Upper lobe of left lung (tissue), 6 donors: ENCODE data around the gene ILF3. TPM values are rescaled to one million over a fixed set of nuclear protein-coding genes. Genes with fewer than 3 reads are reported as not detected.
"Not testable (repeated sequence)": the region's sequence is repeated elsewhere in the genome, so short reads cannot be mapped to it uniquely, and the experiment has no call there.

Experiments
- ATAC-seq, 2 donors: fragments of 200-7000 bp; cut with Tn5 transposase; one replicate each; pipeline ENCODE4 v1.9.1; 2022; ENCODE audit warnings: mild to moderate bottlenecking in 2 of 2, moderate library complexity in 2 of 2; ENCODE audit not compliant: low FRiP score in 2 of 2
- DNase-seq, 2 donors: peaks; one replicate each; pipeline ENCODE4 v3.0.0-alpha.2; 2019 to 2020
- H3K27ac ChIP-seq, 4 donors: fragments of 200-600 bp; sonication (generic); one replicate each; pipeline ENCODE4 v1.5.1; 2016 to 2019
- H3K27me3 ChIP-seq, 4 donors: fragments of 200-600 bp; sonication (generic); one replicate each; pipeline ENCODE4 v1.5.1; 2017 to 2019
- H3K36me3 ChIP-seq, 4 donors: fragments of 200-600 bp; sonication (generic); one replicate each; pipeline ENCODE4 v1.5.1; 2016 to 2019
- H3K4me1 ChIP-seq, 4 donors: fragments of 200-600 bp; sonication (generic); one replicate each; pipeline ENCODE4 v1.5.1; 2018 to 2019
- H3K4me3 ChIP-seq, 4 donors: fragments of 200-600 bp; sonication (generic); one replicate each; pipeline ENCODE4 v1.5.1; 2017 to 2019; ENCODE audit warnings: mild to moderate bottlenecking in 2 of 4, moderate library complexity in 1 of 4
- H3K9me3 ChIP-seq, 4 donors: fragments of 200-600 bp; sonication (generic); one replicate each; pipeline ENCODE4 v1.5.1; 2018 to 2019
- EP300 ChIP-seq, 4 donors: sonication (generic); formaldehyde crosslinking; IDR thresholded peaks; one replicate each; pipeline ENCODE4 v1.5.1; 2017; ENCODE audit warnings: antibody characterized with exemption in 4 of 4, control low read depth in 2 of 4
- POLR2A ChIP-seq, 4 donors: fragments of 450-650 bp; IDR thresholded peaks; one replicate each; pipeline ENCODE4 v1.5.1; 2016 to 2017; ENCODE audit warnings: antibody characterized with exemption in 4 of 4, mild to moderate bottlenecking in 2 of 4
- POLR2AphosphoS5 ChIP-seq, 2 donors: sonication (generic); formaldehyde crosslinking; IDR thresholded peaks; one replicate each; pipeline ENCODE4 v1.5.1; 2017; ENCODE audit warnings: antibody characterized with exemption in 2 of 2
- WGBS, 2 donors: methylation state at CpG; one replicate each; pipeline ENCODE4 v1.1.5; 2017 to 2018; 5-methylcytosine and 5-hydroxymethylcytosine counted together
- total RNA-seq, 6 donors: library from RNA; depleted of rRNA in 4 of 6; stranded (reverse); fragments of >200 nt in 4 of 6; gene quantifications; one replicate each; pipeline versions ENCODE4 v1.1.0 to v1.2.1, GENCODE V29; 2016 to 2021
- TF ChIP-seq, protein P1 (sequence below), 6 experiments: fragments of 450-650 bp in 4 of 6; fragments of 200-600 bp in 2 of 6; sonication (generic) in 2 of 6; IDR thresholded peaks; one replicate each; pipeline ENCODE4 v1.5.1; 2016 to 2019; ENCODE audit warnings: antibody characterized with exemption in 6 of 6
- donor health status: DM: no; HTN: no; CAD: no; lungs with moderate emphysema.
- donor health status: DM: no; HTN: yes; CAD: no; lungs with severe emphysema.

The ILF3 gene
- total RNA-seq, 6 donors from 2014 or later = 121 to 193 (median 169) TPM

- H3K27me3 ChIP-seq = no peaks in the 10 kb centered on the region
- H3K27ac ChIP-seq = no peak overlapping the region
- DNase-seq (no peak), ATAC-seq (no peak)
- TF ChIP-seq, protein P1, sequence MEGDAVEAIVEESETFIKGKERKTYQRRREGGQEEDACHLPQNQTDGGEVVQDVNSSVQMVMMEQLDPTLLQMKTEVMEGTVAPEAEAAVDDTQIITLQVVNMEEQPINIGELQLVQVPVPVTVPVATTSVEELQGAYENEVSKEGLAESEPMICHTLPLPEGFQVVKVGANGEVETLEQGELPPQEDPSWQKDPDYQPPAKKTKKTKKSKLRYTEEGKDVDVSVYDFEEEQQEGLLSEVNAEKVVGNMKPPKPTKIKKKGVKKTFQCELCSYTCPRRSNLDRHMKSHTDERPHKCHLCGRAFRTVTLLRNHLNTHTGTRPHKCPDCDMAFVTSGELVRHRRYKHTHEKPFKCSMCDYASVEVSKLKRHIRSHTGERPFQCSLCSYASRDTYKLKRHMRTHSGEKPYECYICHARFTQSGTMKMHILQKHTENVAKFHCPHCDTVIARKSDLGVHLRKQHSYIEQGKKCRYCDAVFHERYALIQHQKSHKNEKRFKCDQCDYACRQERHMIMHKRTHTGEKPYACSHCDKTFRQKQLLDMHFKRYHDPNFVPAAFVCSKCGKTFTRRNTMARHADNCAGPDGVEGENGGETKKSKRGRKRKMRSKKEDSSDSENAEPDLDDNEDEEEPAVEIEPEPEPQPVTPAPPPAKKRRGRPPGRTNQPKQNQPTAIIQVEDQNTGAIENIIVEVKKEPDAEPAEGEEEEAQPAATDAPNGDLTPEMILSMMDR (IDR thresholded peaks at IDR 0.05) = no peak
- TF ChIP-seq EP300 (IDR thresholded peaks at IDR 0.05) (no peak), POLR2AphosphoS5 (IDR thresholded peaks at IDR 0.05) (no peak), POLR2A (IDR thresholded peaks at IDR 0.05) (no peak)
- no peak overlapping the region for H3K4me3 ChIP-seq
- 78% methylated on average over 6 of the region's 6 CpGs for WGBS, 2 donors
- H3K36me3 ChIP-seq = peaks cover 4 to 43% (median 22%) of the 10 kb centered on the region in 4 donors
- H3K4me1 ChIP-seq = peaks cover 4 to 47% (median 25%) of the 10 kb centered on the region in 4 donors
- no peaks in the 10 kb centered on the region for H3K9me3 ChIP-seq
Measured at GRCh38 chr19:10669246-10669645, 15.1 kb downstream of the ILF3 start.

DNA sequence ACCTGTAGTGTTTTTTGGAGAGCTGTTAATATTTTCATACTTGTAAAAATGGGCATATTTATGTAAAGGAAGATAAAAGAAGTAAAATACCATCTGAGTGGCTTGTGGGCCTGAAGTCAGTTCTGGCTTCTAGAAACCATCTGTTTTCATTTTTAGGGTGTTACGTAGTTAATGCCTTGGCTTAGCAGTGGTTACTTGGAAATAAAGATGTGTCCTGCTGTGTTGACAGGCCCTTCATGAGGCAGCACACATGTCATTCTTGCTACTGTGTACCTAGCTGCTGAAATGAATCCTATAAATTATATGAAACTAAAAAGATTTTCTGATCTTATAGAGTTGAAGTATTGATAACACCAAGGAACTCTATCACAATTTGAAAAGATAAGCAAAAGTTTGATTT lies 16.0 kb downstream of the ILF3 start:
- DNase-seq (no peak), ATAC-seq (peak in 1 of 2 donors; percentile 37)
- peaks cover 4 to 52% (median 22%) of the 10 kb centered on the region in 4 donors for H3K36me3 ChIP-seq
- WGBS, 2 donors = 70 to 87% methylated on average over 1 of the region's 1 CpG
- TF ChIP-seq, protein P1 (IDR thresholded peaks at IDR 0.05) = no peak
- TF ChIP-seq POLR2AphosphoS5 (IDR thresholded peaks at IDR 0.05) = no peak
- no peak for TF ChIP-seq EP300 (IDR thresholded peaks at IDR 0.05)
- TF ChIP-seq POLR2A (IDR thresholded peaks at IDR 0.05) = no peak
- H3K4me3 ChIP-seq = no peak overlapping the region
- no peaks in the 10 kb centered on the region for H3K27me3 ChIP-seq
- no peak overlapping the region for H3K27ac ChIP-seq
- H3K4me1 ChIP-seq = peaks cover 4 to 43% (median 25%) of the 10 kb centered on the region in 4 donors
- H3K9me3 ChIP-seq = no peaks in the 10 kb centered on the region

- DNase-seq (peak in 1 of 2 donors; percentile 44), ATAC-seq (no peak)
- H3K27me3 ChIP-seq = no peaks in the 10 kb centered on the region
- peaks cover 4 to 60% (median 29%) of the 10 kb centered on the region in 4 donors for H3K36me3 ChIP-seq
- 87 to 89% methylated on average over 22 to 24 of the region's 24 CpGs for WGBS, 2 donors
- TF ChIP-seq, protein P1 (IDR thresholded peaks at IDR 0.05) = no peak
- no peak for TF ChIP-seq EP300 (IDR thresholded peaks at IDR 0.05)
- TF ChIP-seq POLR2A (IDR thresholded peaks at IDR 0.05) = no peak
- TF ChIP-seq POLR2AphosphoS5 (IDR thresholded peaks at IDR 0.05) = no peak
- peak overlapping the region in 1 of 4 donors; percentile 31 for H3K27ac ChIP-seq
- H3K4me3 ChIP-seq = no peak overlapping the region
- H3K9me3 ChIP-seq = no peaks in the 10 kb centered on the region
- peaks cover 4 to 43% (median 25%) of the 10 kb centered on the region in 4 donors for H3K4me1 ChIP-seq
Measured at GRCh38 chr19:10670876-10671804, 17.0 kb downstream of the ILF3 start.

DNA sequence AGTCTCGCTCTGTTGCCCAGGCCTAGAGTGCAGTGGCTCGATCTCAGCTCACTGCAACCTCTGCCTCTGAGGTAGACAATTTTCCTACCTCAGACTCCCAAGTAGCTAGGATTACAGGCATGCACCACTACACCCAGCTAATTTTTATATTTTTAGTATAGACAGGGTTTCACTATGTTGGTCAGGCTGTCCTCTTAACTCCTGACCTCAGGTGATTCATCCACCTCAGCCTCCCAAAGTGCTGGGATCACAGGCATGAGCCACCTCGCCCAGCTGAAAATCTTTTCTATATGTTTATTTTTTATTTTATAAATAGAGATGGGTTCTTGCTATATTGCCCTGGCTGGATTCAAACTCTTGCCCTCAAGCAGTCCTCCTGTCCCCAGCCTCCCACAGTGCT lies 17.8 kb downstream of the ILF3 start:
- H3K4me1 ChIP-seq = peaks cover 4 to 37% (median 25%) of the 10 kb centered on the region in 4 donors
- H3K27me3 ChIP-seq, H3K9me3 ChIP-seq, ATAC-seq, H3K4me3 ChIP-seq, DNase-seq: not testable (repeated sequence)
- WGBS, 2 donors = 86 to 94% methylated on average over 3 of the region's 3 CpGs
- peak overlapping the region in 1 of 4 donors; percentile 31 for H3K27ac ChIP-seq
- peaks cover 4 to 62% (median 33%) of the 10 kb centered on the region in 4 donors for H3K36me3 ChIP-seq

DNA sequence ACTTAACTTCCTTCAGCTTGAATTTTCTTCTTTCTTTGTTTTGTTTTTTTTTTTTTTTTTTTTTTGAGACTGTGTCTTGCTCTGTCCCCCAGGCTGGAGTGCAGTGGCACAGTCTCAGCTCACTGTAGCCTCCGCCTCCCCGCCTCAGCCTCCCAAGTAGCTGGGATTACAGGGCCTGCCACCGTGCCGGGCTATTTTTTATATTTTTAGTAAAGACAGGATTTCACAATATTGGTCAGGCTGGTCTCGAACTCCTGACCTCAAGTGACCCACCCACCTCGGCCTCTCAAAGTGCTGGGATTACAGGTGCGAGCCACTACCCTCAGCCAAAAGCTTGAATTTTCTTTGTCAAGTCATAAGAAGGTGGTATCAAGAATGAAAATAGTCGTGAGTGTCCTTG lies 21.1 kb downstream of the ILF3 start:
- WGBS, 2 donors = 80 to 87% methylated on average over 7 to 8 of the region's 8 CpGs
- H3K9me3 ChIP-seq, H3K4me3 ChIP-seq, DNase-seq, ATAC-seq, H3K27me3 ChIP-seq, H3K27ac ChIP-seq: not testable (repeated sequence)
- Histone ChIP-seq H3K4me1 (peaks cover 4 to 17% (median 10%) of the 10 kb centered on the region in 4 donors), H3K36me3 (peaks cover 25 to 88% (median 62%) of the 10 kb centered on the region in 4 donors)
